Renal cortex interstitium (tissue), 11 donors: ENCODE measurements around the gene MRPL55. TPM values are rescaled to one million over a fixed set of nuclear protein-coding genes. Genes with fewer than 3 reads are reported as not detected.

Experiments used
- DNase-seq, 11 donors: peaks; one replicate each; pipeline ENCODE4 v3.0.0-alpha.2; 2013; ENCODE audit warnings: low read depth in 9 of 11, low spot score in 4 of 11; ENCODE audit errors: extremely low read depth in 1 of 11
- polyA plus RNA-seq, 3 donors: library from polyadenylated mRNA; unstranded; fragments of 120-200 nt; gene quantifications; one replicate each; pipeline ENCODE4 v1.2.1, GENCODE V29; 2013; ENCODE audit not compliant: insufficient read length in 3 of 3

The MRPL55 gene
- polyA plus RNA-seq, 3 donors: 34.2 to 54.4 (median 48.6) TPM

DNA sequence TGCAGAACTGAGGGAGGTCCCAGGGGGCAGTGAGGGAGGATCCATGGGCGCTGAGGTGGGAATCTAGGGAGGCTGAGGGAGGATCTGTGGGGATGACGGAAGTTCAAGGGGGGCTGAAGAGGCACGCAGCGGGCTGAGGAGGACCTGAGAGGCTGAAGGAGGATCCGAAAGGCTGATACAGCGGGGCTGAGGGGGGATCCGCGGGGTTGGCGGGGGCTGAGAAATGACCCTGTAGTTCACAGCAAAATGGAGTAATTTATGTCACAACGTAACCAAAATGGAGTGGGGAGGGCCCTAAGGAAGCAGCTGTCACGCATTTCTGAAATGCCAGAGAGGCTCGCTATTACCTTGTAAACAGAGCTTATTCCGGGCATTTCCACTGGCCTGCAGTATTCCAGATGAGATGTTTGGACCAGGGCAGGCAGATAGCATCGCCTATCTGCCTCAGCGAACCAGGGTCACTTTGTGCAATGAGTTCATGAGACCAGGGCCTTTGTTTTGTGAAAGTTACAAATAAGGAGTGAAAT, 926 bp upstream of the MRPL55 start:
- DNase-seq: peak in 5 of 11 donors; percentile 15 to 49 (median 44)

DNA sequence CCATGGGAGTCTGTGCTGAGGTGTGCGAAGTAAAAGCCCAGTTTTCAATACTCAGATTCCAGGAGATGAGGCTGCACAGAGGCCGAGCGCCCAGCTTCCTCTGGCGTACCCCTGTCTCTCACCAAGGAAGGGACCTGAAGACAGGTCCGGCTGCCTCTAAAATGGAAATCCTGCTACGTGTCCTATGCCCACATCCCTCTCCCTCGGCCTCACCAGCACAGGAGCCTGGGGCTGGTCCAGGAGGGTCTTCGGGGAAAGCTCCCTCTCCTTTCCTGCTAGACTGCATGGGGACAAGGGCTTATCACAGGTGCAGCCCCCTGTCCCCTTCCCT, 392 bp downstream of the MRPL55 start:
- no peak for DNase-seq

DNA sequence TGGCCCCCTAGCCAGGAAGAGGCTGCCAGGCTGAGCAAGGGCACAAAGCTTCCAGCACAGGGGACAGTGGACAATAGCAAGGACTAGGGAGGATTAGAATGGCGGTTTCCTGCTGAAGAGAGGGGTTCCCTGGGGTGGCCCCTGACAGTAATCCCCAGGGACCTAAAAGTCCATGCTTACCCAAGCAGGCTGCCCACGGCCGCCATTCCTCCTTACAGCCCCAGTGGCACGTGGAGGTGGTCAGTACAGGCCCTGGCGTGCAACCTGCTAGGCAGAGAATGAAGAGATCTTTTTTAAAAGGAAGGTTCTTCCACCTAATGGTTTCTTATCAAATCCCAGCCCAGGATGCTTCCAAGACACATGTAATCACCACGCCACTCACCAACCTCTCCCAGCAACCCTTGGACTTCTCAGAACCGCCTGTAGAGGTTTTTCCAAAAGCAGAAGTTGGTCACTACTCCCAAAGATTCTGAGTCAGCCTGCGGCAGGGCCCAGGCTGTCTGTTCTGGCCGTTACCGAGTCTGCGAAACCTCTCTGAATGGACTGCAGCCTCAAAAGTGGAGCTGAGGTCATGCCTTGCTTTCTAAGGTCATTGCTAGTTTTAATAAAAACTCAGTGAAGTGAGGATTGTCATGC, 926 bp downstream of the MRPL55 start:
- DNase-seq: no peak

DNA sequence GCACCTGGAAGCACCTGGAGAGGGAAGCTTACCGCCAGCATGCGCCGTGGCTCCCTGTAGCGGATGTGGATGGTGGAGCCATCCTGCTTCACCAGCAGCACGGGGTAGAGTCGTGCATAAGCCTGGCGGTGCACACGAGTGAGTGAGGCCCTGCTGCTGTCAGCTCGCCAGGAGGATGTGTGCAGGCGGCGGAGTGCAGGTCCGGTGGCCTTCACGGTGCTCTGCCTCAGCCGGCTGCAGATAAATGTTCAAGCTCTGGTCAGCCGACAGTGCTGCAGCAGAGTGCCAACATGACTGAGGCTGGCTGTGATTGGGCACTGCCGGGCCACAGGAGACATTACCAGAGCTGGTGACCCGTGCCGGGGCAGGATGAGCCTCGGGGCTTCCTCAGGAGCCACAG, 1.5 kb downstream of the MRPL55 start:
- DNase-seq: no peak

DNA sequence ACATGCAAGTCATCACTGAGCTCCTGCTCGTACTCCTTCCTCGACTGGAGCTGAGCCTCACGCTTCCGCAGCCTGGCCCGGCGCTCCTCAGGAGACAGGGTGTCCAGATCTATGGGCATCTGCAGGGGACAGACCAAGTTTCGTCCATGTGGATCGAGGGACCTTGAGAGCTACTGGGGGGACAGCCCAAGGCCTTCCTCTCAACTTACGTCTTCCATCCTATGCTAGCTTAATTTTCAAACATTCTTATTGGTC, 2.4 kb downstream of the MRPL55 start:
- DNase-seq: no peak

DNA sequence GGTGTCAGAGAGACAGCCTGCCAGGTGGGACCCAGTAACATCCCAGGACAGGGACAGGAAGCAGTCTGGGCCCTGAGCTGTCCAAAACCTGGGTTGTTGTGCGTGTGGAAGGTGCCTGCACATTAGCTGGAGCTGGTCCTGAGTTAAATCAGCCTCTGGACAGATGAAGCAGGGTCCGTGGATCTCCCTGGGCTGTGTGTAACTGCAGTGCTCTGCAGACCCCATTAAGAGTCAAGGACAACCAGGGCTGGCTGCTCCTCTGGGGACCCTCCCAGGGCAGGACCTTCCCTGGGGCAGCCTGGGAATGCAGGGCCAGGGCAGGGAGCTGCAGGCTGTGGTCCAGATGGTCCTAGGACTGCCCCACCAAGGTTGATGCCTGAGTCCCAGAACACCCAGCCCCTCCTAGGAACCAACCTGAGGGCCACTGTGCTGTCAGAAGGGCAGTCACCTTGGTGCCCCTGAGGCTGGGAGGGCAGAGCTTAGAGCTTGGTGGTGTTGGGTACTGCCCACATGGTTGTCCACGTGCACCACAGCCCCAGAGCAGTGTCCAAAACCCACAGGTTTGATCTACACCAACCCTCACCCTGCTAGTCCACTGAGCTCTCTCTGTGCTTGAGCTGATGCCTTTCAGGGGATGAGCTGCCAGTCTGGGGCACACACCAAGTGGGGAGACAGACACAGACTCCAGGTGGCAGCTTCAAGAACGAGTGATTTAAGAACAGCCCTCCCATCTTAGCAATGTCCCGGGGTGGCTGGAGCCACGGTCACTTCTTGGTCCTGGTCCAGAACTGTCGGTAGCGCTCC, 2.9 kb downstream of the MRPL55 start:
- no peak for DNase-seq

DNA sequence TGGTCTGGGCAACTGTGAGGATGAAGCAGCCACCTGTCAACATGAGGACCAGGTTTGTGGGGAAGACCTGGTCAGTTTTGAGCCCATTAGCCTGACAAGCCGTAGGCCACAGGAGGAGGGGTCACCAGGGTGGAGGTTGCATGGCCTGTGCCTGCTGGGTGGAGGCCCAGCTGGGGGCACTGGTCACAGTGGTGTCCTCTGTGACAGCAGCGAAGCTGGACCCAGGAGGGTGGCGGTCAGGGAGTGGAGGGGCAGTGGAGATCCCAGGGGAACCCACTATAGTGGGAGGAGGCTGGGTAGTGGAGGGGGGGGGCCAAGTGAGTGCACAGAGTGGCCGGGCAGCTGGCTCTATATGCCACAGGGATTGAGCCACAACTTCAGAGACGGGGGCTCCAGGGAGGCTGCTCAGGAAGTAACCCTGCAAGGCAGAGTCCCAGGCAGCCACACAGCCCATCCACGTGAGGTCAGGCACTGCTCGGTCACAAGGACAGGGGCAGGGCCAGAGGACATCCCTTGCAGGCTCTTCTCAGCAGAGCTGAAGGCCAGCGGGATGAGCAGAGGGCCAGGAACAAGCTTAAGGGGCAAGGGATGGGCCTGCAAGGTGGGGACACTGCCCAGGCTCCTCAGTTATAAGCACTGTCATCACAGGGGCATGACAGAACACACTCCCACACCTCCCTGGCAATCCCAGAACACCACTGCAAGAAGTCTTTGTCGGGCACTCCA, 3.7 kb downstream of the MRPL55 start:
- DNase-seq: no peak

DNA sequence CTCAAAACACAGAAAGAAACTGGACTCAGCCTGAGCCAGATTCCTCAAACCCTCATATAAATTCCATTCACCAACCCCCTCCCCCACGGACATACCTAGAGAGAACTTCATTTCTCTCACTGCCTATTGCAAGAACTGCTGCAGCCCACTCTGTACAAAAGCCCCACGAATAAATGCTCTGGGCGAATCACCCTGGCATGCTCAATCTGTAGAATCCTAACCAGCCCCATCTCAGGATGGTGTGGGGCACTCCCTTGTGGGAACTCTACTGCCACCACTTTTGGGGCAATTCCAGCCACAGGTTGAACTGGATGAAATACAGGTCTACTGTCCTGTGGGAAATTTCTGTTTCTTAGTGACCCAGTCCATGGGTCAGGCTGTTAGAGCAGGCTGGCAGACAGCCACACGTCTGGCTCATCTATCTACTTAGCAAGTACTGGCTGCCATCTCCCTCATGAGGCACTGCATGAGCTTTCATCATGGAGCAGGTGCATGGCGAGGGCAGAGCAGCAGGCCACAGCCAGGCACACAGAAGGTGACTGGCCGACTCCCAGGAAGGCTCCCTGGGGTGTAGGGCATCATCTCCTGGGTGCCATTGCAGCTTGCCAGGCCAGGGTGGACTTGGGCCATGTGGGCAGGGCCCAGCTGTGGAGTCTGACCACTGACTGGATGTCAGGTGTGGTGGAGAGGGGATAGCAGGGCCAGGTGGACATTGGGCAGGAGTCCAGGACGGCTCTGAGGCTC, 4.4 kb downstream of the MRPL55 start:
- DNase-seq: no peak

DNA sequence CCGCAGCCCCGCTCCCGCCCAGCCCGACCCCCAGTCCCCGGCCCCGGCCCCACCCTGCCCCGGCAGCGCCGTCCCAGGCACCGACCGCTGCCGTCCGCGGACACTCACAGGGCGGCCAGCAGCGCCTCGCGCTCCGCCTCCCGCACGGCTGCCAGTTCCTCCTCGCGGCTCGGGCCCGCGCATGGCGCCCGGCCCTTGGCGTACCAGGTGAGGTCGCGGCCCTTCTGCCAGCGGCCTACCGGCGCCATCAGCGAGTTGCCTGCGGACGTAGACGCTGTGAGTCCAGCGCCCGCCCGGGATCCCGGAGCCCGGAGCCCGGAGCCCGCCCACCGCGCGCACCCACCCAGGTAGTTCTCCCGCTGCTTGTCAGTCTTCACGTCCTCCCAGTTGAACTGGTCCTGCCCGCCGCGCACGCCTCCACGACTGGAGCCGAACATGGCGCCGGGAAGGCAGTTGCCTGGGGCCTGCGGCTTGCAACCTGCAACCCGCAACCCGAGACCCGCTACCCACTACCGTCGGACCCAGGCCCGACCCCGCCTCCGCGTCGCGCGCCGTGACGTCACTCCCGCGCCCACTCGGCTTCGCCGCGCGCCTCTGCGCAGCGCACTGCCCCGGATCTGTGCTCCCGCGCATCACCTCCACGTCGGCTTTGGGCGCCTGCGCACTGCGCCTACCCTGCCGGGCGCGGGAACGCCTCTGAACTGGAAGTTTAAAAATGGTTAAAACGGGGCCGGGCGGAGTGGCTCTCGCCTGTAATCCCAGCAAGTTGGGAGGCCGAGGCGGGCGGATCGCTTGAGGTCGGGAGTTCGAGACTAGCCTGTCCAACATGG, 6.1 kb downstream of the MRPL55 start, which contains the start of gene C1orf35:
TSS of gene C1orf35 (minus strand) at position 535 of the 830 bp plus-strand sequence. CDS start at position 437, 98 bp downstream.
- DNase-seq: peak; percentile 80 to 93 (median 91)

DNA sequence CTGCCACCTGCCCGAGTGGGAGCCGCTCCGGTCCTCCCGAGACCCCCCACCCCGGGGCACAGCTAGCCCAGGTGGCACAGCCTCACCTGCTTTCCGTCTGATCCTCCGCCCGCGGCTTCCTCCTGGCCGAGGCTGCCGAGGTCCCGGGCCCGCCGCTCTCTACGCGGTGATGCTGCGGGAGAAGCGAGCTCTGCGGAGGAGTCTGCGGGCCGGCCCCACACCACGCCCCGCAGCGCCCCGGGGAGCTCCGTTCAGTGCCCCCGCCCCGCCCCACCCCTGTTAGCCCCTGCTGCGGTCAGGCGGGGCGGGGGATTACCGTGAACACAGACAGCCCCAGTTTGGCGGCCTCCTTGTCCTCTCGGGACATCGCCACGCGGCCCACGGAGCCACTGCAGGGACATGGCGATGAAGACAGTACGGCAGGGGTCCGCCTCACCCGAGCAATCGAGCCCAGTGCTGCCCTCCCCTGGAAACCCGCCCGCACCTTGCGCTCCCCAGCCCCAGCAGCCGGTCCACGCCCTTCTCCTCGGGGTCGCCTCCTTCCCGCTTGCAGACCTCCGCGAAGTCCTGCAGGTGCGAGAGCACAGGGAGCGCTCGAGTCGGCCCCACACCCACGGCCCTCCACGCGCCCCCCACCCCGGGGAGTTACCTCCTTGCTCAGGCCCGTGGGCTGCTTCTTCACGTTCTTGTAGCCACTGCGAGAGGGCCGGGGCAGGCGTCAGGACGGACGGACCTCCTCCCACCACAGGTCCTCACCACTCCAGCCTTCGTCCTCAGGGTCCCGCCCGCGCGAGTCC, 6.9 kb downstream of the MRPL55 start:
- DNase-seq: peak in 1 of 11 donors; percentile 14

DNA sequence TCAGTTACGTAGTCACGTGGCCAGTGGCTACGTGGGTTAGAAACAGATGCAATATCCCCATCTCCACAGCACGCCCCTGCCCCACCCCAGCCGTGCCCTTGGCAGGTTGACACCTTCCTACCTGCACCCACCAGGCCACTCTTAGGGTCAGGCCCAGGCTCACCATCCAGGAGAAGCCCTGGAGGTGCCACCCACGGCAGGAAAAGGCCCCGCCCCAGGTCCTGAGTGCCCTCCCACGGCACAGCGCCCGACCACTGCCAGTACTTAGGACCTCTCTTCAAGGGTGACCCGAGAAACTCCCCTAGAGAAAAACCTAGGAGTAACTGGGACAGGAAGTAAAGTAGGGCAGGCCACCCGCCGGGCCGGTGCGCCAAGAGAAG, 7.5 kb downstream of the MRPL55 start:
- no peak for DNase-seq

DNA sequence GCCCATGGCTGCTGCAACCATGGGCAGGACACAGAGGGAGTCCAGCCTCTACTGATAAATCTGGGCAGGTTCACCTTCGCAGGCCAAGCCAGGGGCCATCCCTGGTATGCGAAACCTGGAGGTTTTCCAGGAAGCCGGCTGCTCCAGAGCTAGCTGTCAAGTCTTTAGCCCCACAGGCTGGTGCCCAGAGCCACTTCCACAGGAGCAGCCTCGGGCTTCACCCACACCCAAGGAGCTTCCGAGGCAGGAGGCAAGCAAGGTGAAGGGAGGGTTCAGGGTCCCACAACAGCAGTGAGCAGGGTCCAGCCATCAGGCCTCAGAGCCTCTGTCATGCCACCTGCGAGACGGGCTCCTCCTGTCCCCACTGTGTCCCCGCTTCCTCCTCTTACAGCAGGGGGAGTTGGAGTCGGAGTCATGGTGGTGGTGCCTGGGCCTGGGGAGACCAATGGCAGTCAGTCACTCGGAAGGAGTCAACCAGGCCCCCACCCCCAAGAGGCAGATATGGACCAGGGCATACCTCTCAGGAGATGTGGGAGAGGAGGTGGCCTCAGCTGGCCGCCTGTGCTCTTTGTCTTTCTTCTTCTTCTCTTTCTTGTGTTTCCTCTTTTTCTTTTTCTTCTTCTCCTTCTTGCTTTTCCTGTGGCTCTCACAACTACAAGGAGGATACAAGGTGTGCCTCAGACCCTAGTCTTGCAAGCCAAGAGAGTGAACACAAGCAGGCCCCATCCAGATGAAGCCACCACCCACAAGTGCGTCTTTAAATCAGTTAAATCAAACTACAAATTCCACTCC, 8.1 kb downstream of the MRPL55 start:
- DNase-seq: no peak

DNA sequence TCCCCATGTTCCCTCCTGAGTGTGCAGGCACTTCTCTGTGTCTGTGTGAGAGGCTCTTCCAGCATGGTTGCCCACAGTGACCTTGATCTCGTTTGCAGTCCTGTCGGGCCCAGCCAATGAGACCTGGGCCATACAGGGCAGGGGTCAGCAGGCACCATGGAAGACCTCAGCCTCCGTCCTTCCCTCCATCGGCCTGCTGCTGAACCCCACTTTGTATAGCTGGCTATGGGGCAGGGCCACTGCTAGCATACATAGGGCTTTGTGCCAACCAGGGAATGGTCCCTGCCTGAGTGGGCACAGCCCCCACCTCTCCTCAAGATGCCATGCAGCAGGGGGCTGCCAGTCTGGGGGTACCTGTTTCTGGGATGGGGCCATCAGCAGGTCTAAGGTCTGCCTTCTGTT, 9.8 kb downstream of the MRPL55 start:
- no peak for DNase-seq

DNA sequence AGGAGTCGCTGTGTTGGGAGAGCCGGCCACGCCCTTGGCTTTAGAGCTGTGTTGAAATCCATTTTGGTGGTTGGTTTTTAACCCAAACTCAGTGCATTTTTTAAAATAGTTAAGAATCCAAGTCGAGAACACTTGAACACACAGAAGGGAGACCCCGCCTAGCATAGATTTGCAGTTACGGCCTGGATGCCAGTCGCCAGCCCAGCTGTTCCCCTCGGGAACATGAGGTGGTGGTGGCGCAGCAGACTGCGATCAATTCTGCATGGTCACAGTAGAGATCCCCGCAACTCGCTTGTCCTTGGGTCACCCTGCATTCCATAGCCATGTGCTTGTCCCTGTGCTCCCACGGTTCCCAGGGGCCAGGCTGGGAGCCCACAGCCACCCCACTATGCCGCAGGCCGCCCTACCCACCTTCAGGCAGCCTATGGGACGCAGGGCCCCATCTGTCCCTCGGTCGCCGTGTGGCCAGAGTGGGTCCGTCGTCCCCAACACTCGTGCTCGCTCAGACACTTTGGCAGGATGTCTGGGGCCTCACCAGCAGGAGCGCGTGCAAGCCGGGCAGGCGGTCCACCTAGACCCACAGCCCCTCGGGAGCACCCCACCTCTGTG, 10.7 kb downstream of the MRPL55 start:
- no peak for DNase-seq

DNA sequence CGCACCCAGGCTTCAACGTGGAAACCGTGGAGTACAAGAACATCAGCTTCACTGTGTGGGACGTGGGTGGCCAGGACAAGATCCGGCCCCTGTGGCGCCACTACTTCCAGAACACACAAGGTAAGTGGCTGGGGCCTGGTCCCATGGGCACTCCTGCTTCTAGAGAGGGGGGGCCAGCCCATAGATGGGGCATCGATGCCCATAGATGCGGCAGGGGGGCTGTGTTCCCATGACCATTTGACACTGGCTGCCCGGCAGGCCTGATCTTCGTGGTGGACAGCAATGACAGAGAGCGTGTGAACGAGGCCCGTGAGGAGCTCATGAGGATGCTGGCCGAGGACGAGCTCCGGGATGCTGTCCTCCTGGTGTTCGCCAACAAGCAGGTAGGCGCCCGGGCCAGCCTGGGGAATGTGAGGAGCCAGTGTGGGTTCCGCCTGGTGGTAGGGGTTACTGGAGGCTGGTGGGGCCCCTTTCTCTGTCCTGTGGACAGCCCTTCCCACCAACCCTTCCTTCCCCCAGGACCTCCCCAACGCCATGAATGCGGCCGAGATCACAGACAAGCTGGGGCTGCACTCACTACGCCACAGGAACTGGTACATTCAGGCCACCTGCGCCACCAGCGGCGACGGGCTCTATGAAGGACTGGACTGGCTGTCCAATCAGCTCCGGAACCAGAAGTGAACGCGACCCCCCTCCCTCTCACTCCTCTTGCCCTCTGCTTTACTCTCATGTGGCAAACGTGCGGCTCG, 11.6 kb downstream of the MRPL55 start:
- no peak for DNase-seq
